ENCODE measurements around the gene APRT. TPM values are rescaled to one million over a fixed set of nuclear protein-coding genes. Genes with fewer than 3 reads are reported as not detected.
A peak's percentile ranks its signal among the peaks of the same experiment; 100 is the strongest.

The APRT gene
- total and polyA plus RNA-seq, 9 of the 15 experiments (the other 6 are each of a cell fraction or from before 2014, with no cell fraction given): 41.7 to 409 (median 146) TPM

GRCh38 chr16:88773812-88774291 lies 37.9 kb downstream of the APRT start (continued):
- TF ChIP-seq KAT2B (IDR thresholded peaks at IDR 0.05; ENCODE audit: low read depth, low read length) (no peak), CBX3 (IDR thresholded peaks at IDR 0.05; ENCODE audit: borderline replicate concordance in 1 of 2, low read length in 2 of 2) (0 out of 3 replicates have a peak, but pooled peaks of 1 of the 2 experiments have one; percentile 41), FOXO4 (CRISPR knock-in tag; IDR thresholded peaks at IDR 0.05) (peak; percentile 69; the same call in 1 of the 2 replicates), POLR2B (IDR thresholded peaks at IDR 0.05; ENCODE audit: low read depth, partially characterized antibody) (peak; percentile 43), NFIC (IDR thresholded peaks at IDR 0.05) (peak; percentile 88), DMBX1 (CRISPR knock-in tag; IDR thresholded peaks at IDR 0.05; ENCODE audit: borderline replicate concordance) (peak; percentile 87), ZBTB40 (IDR thresholded peaks at IDR 0.05) (no peak), ZBTB40 (CRISPR knock-in tag; IDR thresholded peaks at IDR 0.05) (no peak), MEIS2 (IDR thresholded peaks at IDR 0.05; ENCODE audit: partially characterized antibody) (peak; percentile 1), NR2C2 (CRISPR knock-in tag; IDR thresholded peaks at IDR 0.05) (0 out of 2 replicates have a peak, but pooled peaks have one; percentile 59), NR2C2 (tag; IDR thresholded peaks at IDR 0.05) (peak; percentile 48; the same call in 1 of the 2 replicates), ZNF277 (CRISPR knock-in tag; IDR thresholded peaks at IDR 0.05; ENCODE audit: borderline replicate concordance) (no peak)
